OCI-LY3 (cell line): ENCODE measurements around the gene SYNE1.
"Not testable (repeated sequence)": the region's sequence is repeated elsewhere in the genome, so short reads cannot be mapped to it uniquely, and the experiment has no call there.

Experiments
- EZH2phosphoT487 ChIP-seq: fragments of 200-600 bp; shearing (Covaris generic); IDR thresholded peaks from 2 replicates; pipeline ENCODE4 v1.6.1; 2018; ENCODE audit warnings: antibody characterized with exemption, mixed run types, low read depth
- TF ChIP-seq, protein P1 (sequence below): fragments of 200-600, 300-600 bp; sonication (generic); IDR thresholded peaks from 2 replicates; pipeline ENCODE4 v1.5.1; 2014; ENCODE audit warnings: antibody characterized with exemption, low read length, low read depth

DNA sequence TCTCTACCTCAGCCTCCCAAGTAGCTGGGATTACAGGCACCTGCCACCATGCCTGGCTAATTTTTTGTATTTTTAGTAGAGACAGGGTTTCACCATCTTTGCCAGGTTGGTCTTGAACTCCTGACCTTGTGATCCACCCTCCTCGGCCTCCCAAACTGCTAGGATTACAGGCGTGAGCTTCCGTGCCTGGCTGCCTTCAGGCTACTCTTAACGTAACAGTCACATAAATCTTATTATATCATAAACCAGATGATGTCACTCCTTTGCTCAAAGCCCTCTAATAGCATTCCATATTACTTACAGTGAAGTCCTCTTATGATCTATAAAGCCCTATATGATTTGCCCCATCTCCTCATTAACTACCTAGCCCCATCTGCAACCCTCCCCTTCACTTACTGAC, 9.6 kb upstream of the SYNE1 start:
- TF ChIP-seq, protein P1, sequence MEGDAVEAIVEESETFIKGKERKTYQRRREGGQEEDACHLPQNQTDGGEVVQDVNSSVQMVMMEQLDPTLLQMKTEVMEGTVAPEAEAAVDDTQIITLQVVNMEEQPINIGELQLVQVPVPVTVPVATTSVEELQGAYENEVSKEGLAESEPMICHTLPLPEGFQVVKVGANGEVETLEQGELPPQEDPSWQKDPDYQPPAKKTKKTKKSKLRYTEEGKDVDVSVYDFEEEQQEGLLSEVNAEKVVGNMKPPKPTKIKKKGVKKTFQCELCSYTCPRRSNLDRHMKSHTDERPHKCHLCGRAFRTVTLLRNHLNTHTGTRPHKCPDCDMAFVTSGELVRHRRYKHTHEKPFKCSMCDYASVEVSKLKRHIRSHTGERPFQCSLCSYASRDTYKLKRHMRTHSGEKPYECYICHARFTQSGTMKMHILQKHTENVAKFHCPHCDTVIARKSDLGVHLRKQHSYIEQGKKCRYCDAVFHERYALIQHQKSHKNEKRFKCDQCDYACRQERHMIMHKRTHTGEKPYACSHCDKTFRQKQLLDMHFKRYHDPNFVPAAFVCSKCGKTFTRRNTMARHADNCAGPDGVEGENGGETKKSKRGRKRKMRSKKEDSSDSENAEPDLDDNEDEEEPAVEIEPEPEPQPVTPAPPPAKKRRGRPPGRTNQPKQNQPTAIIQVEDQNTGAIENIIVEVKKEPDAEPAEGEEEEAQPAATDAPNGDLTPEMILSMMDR = not testable (repeated sequence)
- TF ChIP-seq EZH2phosphoT487 = not testable (repeated sequence)
